Activated B cell treated with CpG ODN at 0.5 μM for 24 hours (primary cell): Measurements from ENCODE around the gene CTIF. TPM values are rescaled to one million over a fixed set of nuclear protein-coding genes. Genes with fewer than 3 reads are reported as not detected.

Experiments
- ATAC-seq: fragments of 200-7000 bp; cut with Tn5 transposase; one replicate; pipeline ENCODE4 v1.10.0; 2021; ENCODE audit warnings: low read depth, mild to moderate bottlenecking, moderate library complexity
- CTCF ChIA-PET: fragments of 350-600 bp; sonication (Branson Sonifier 250); formaldehyde crosslinking; loops from one replicate; lab custom pipeline; 2021; ENCODE audit warnings: antibody characterized with exemption; lab: Charles Lee
- POLR2A ChIA-PET: fragments of 350-600 bp; sonication (Branson Sonifier 250); formaldehyde crosslinking; loops from one replicate; lab custom pipeline; 2021; ENCODE audit warnings: antibody characterized with exemption; lab: Charles Lee
- DNase-seq: peaks from one replicate; pipeline ENCODE4 v3.0.0; 2022
- H3K27ac Mint-ChIP-seq: one replicate; pipeline ENCODE4 v1.8.0; 2020; ENCODE audit warnings: mixed read lengths
- H3K27me3 Mint-ChIP-seq: one replicate; pipeline ENCODE4 v1.8.0; 2021; ENCODE audit warnings: mixed read lengths
- H3K36me3 Mint-ChIP-seq: one replicate; pipeline ENCODE4 v1.8.0; 2021; ENCODE audit warnings: low read depth, mixed read lengths
- H3K4me1 Mint-ChIP-seq: one replicate; pipeline ENCODE4 v1.8.0; 2021; ENCODE audit warnings: mixed read lengths
- H3K4me3 Mint-ChIP-seq: one replicate; pipeline ENCODE4 v1.8.0; 2020; ENCODE audit warnings: mild to moderate bottlenecking, mixed read lengths
- H3K9me3 Mint-ChIP-seq: one replicate; pipeline ENCODE4 v1.8.0; 2020; ENCODE audit warnings: mixed read lengths
- intact Hi-C: fragments of 100-400 bp; cut with micrococcal nuclease; formaldehyde crosslinking; loops from one replicate; pipeline ENCODE4 v1.15.1; 2024
- total RNA-seq: library from RNA; stranded (reverse); gene quantifications from 2 replicates; pipeline ENCODE4 v1.2.3, GENCODE V29; 2022
- TF ChIP-seq, protein P1 (sequence below): fragments of 200-600 bp; IDR thresholded peaks from one replicate; pipeline ENCODE4 v1.8.0; 2022; ENCODE audit warnings: antibody characterized with exemption, mild to moderate bottlenecking

Gene CTIF
- total RNA-seq, 1 donor from 2014 or later: 9.3 TPM

GRCh38 chr18:48705531-48705930 lies 166.7 kb downstream of the CTIF start:
- Mint-ChIP-seq H3K4me1 (peaks cover 2% of the 10 kb centered on the region), H3K36me3 (no peaks in the 10 kb centered on the region), H3K9me3 (no peaks in the 10 kb centered on the region), H3K27ac (no peak overlapping the region), H3K4me3 (no peak overlapping the region), H3K27me3 (no peaks in the 10 kb centered on the region)
- DNase-seq: no peak
- POLR2A ChIA-PET: no interaction called here
- no peak for ATAC-seq
- CTCF ChIA-PET: no interaction called here
- intact Hi-C loops: no loop called here
- TF ChIP-seq, protein P1, sequence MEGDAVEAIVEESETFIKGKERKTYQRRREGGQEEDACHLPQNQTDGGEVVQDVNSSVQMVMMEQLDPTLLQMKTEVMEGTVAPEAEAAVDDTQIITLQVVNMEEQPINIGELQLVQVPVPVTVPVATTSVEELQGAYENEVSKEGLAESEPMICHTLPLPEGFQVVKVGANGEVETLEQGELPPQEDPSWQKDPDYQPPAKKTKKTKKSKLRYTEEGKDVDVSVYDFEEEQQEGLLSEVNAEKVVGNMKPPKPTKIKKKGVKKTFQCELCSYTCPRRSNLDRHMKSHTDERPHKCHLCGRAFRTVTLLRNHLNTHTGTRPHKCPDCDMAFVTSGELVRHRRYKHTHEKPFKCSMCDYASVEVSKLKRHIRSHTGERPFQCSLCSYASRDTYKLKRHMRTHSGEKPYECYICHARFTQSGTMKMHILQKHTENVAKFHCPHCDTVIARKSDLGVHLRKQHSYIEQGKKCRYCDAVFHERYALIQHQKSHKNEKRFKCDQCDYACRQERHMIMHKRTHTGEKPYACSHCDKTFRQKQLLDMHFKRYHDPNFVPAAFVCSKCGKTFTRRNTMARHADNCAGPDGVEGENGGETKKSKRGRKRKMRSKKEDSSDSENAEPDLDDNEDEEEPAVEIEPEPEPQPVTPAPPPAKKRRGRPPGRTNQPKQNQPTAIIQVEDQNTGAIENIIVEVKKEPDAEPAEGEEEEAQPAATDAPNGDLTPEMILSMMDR: no peak

GRCh38 chr18:48706731-48707130 lies 167.9 kb downstream of the CTIF start:
- TF ChIP-seq, protein P1: no peak
- Mint-ChIP-seq H3K27ac (no peak overlapping the region), H3K9me3 (no peaks in the 10 kb centered on the region), H3K4me3 (no peak overlapping the region), H3K27me3 (no peaks in the 10 kb centered on the region), H3K36me3 (no peaks in the 10 kb centered on the region), H3K4me1 (peaks cover 2% of the 10 kb centered on the region)
- ChIA-PET POLR2A (no interaction called here), CTCF (no interaction called here)
- DNase-seq (no peak), ATAC-seq (no peak)
- intact Hi-C loops: no loop called here

DNA sequence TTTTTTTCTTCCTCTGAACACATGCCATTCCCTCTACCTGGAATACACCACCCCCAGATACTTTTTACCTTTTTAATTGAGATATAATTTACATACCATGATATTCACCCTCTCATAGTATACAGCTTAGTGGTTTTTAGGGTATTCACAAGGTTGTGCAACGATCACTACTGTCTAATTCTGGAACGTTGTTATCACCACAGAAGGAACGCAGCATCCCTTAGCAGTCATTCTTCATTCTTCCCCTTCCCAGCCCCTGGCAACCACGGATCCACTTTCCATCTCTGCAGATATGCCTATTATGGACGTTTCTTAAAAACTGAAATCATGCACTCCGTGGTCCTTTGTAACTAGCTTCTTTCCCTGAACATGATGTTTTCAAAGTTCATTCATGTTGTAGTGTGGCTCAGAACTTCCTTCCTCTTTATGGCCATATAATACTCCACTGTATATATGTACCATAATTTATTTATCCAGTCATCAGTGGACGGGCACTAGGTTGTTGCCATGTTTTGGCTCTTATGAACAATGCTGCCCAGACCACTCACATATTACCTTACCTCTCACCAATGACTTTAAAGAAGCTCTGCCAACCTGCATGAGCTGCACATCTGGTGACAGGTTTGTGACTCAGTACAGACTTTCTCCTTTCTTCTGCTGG lies 168.9 kb downstream of the CTIF start:
- POLR2A ChIA-PET: no interaction called here

DNA sequence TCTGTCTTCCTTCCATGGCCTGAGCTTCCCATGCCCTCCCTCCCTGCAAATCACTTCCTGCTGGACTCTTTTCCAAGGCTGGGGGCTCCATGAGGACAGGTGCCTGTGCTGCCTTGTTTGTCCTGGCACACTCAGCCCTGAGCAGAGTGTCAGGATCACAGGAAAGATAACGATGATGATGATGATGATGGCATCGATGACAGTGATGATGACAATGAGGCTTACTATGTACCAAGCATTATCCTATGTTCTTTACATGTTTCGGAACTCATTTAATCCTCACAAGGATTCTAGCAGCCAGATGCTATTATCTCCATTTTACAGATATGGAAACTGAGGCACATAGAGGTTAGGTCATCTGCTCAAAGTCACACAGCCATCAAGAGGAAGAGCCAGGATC lies 170.0 kb downstream of the CTIF start:
- CTCF ChIA-PET: no interaction called here
- H3K4me1 Mint-ChIP-seq: peaks cover 2% of the 10 kb centered on the region
- TF ChIP-seq, protein P1: no peak
- H3K27me3 Mint-ChIP-seq: no peaks in the 10 kb centered on the region
- intact Hi-C loops: no loop called here
- DNase-seq: no peak
- H3K27ac Mint-ChIP-seq: no peak overlapping the region
- no peaks in the 10 kb centered on the region for H3K9me3 Mint-ChIP-seq
- no peak for ATAC-seq
- no peak overlapping the region for H3K4me3 Mint-ChIP-seq
- no peaks in the 10 kb centered on the region for H3K36me3 Mint-ChIP-seq
- POLR2A ChIA-PET: no interaction called here

More for the DNA sequence above, 168.9 kb downstream of the CTIF start:
- Mint-ChIP-seq H3K36me3 (no peaks in the 10 kb centered on the region), H3K4me3 (no peak overlapping the region), H3K4me1 (peaks cover 2% of the 10 kb centered on the region), H3K27me3 (no peaks in the 10 kb centered on the region), H3K9me3 (no peaks in the 10 kb centered on the region), H3K27ac (no peak overlapping the region)
- TF ChIP-seq, protein P1: no peak
- DNase-seq (no peak), ATAC-seq (no peak)
- CTCF ChIA-PET: no interaction called here
- intact Hi-C loops: no loop called here

DNA sequence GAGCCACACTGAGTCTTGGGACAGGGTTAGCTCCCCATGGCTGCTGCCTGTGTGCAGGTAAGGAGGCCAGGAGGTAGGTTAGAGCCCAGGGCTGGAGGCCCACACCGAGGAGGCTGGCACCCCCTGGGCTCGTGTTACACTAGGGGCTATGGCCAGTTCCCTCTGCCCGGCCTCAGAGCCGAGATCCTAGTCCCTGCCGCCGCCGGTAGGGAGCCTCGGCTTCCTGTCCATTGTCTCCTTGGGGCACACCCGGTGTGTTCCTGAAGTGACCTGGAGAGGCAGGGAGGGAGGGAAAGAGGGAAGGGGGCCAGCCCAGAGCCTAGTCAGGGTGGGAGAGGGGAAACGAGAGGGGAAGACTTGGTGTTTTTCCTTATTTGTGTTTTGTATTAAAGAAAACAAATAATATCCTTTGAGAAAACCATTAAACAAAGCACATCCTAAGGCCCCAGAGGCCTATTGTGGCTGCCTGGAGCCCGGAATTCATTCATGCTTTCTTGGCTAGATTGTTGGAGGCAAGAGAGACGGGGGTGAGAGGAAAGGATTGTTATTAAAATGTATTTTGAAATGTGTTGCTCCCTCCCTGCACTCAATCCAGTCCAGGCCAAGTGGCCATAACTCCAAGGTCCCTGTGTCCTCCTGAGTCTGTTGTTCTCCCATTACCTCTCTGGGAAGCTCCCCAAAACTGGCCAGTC lies 170.7 kb downstream of the CTIF start:
- Mint-ChIP-seq H3K4me1 (peaks cover 2% of the 10 kb centered on the region), H3K36me3 (no peaks in the 10 kb centered on the region), H3K27ac (no peak overlapping the region), H3K9me3 (no peaks in the 10 kb centered on the region), H3K27me3 (no peaks in the 10 kb centered on the region), H3K4me3 (no peak overlapping the region)
- intact Hi-C loops: no loop called here
- TF ChIP-seq, protein P1: no peak
- ATAC-seq (no peak), DNase-seq (no peak)
- ChIA-PET POLR2A (no interaction called here), CTCF (no interaction called here)
